Suprapubic skin (tissue), 4 donors: ENCODE data around the gene MYOM3. TPM values are rescaled to one million over a fixed set of nuclear protein-coding genes. Genes with fewer than 3 reads are reported as not detected.

Source experiments
- DNase-seq, 2 donors: peaks; one replicate each; pipeline ENCODE4 v3.0.0-alpha.2; 2019; ENCODE audit warnings: low spot score in 2 of 2
- H3K27ac ChIP-seq: fragments of 200-600 bp; sonication (generic); one replicate; pipeline ENCODE4 v1.5.1; 2019
- H3K27me3 ChIP-seq: fragments of 200-600 bp; sonication (generic); one replicate; pipeline ENCODE4 v1.5.1; 2019
- H3K36me3 ChIP-seq: fragments of 200-600 bp; sonication (generic); one replicate; pipeline ENCODE4 v1.5.1; 2019
- H3K4me1 ChIP-seq: fragments of 200-600 bp; sonication (generic); one replicate; pipeline ENCODE4 v1.5.1; 2019
- H3K4me3 ChIP-seq: fragments of 200-600 bp; sonication (generic); one replicate; pipeline ENCODE4 v1.5.1; 2019; ENCODE audit warnings: mild to moderate bottlenecking
- H3K9me3 ChIP-seq: fragments of 200-600 bp; sonication (generic); one replicate; pipeline ENCODE4 v1.5.1; 2019
- EP300 ChIP-seq: sonication (generic); formaldehyde crosslinking; IDR thresholded peaks from one replicate; pipeline ENCODE4 v1.6.1; 2017; ENCODE audit warnings: antibody characterized with exemption
- POLR2A ChIP-seq, 2 donors: fragments of 450-650 bp; IDR thresholded peaks; one replicate each; pipeline ENCODE4 v1.6.1; 2017; ENCODE audit warnings: antibody characterized with exemption in 2 of 2, mild to moderate bottlenecking in 2 of 2, moderate library complexity in 2 of 2
- POLR2AphosphoS5 ChIP-seq, 3 donors: sonication (generic); formaldehyde crosslinking; IDR thresholded peaks; one replicate each; pipeline ENCODE4 v1.6.1; 2017; ENCODE audit warnings: antibody characterized with exemption in 3 of 3
- WGBS: methylation state at CpG from one replicate; pipeline ENCODE4 v1.1.5; 2018; 5-methylcytosine and 5-hydroxymethylcytosine counted together
- total RNA-seq, 4 donors: library from RNA; depleted of rRNA; stranded (reverse); fragments of >200 nt; gene quantifications; one replicate each; pipeline ENCODE4 v1.1.0, GENCODE V29; 2016
- TF ChIP-seq, protein P1 (sequence below), 2 donors: fragments of 200-600 bp in 1 of 2; fragments of 450-650 bp in 1 of 2; sonication (generic) in 1 of 2; IDR thresholded peaks; one replicate each; pipeline ENCODE4 v1.5.1; 2016 to 2019; ENCODE audit warnings: antibody characterized with exemption in 2 of 2, mild to moderate bottlenecking in 1 of 2, moderate library complexity in 1 of 2

Gene MYOM3
- total RNA-seq, 4 donors from 2014 or later, result 1.5 to 2.3 (median 2.1) TPM

GRCh38 chr1:24096009-24096738, 15.8 kb downstream of the MYOM3 start:
- no peak for TF ChIP-seq POLR2AphosphoS5 (IDR thresholded peaks at IDR 0.05)
- TF ChIP-seq, protein P1, sequence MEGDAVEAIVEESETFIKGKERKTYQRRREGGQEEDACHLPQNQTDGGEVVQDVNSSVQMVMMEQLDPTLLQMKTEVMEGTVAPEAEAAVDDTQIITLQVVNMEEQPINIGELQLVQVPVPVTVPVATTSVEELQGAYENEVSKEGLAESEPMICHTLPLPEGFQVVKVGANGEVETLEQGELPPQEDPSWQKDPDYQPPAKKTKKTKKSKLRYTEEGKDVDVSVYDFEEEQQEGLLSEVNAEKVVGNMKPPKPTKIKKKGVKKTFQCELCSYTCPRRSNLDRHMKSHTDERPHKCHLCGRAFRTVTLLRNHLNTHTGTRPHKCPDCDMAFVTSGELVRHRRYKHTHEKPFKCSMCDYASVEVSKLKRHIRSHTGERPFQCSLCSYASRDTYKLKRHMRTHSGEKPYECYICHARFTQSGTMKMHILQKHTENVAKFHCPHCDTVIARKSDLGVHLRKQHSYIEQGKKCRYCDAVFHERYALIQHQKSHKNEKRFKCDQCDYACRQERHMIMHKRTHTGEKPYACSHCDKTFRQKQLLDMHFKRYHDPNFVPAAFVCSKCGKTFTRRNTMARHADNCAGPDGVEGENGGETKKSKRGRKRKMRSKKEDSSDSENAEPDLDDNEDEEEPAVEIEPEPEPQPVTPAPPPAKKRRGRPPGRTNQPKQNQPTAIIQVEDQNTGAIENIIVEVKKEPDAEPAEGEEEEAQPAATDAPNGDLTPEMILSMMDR (IDR thresholded peaks at IDR 0.05), result no peak
- TF ChIP-seq EP300, result no peak
- no peak for TF ChIP-seq POLR2A (IDR thresholded peaks at IDR 0.05)
- no peaks in the 10 kb centered on the region for H3K4me1 ChIP-seq
- no peak overlapping the region for H3K27ac ChIP-seq
- no peaks in the 10 kb centered on the region for H3K27me3 ChIP-seq
- no peaks in the 10 kb centered on the region for H3K36me3 ChIP-seq
- DNase-seq, result no peak
- no peak overlapping the region for H3K4me3 ChIP-seq
- WGBS, result 93% methylated on average over 8 of the region's 8 CpGs
- no peaks in the 10 kb centered on the region for H3K9me3 ChIP-seq

GRCh38 chr1:24095140-24095859, 16.6 kb downstream of the MYOM3 start:
- DNase-seq, result no peak
- Histone ChIP-seq H3K27me3 (no peaks in the 10 kb centered on the region), H3K4me1 (peaks cover 1% of the 10 kb centered on the region), H3K9me3 (no peaks in the 10 kb centered on the region), H3K4me3 (no peak overlapping the region), H3K36me3 (no peaks in the 10 kb centered on the region), H3K27ac (no peak overlapping the region)
- WGBS, result 73% methylated on average over 13 of the region's 14 CpGs
- TF ChIP-seq EP300 (no peak), POLR2AphosphoS5 (IDR thresholded peaks at IDR 0.05) (no peak), POLR2A (IDR thresholded peaks at IDR 0.05) (no peak)
- TF ChIP-seq, protein P1 (IDR thresholded peaks at IDR 0.05), result no peak

DNA sequence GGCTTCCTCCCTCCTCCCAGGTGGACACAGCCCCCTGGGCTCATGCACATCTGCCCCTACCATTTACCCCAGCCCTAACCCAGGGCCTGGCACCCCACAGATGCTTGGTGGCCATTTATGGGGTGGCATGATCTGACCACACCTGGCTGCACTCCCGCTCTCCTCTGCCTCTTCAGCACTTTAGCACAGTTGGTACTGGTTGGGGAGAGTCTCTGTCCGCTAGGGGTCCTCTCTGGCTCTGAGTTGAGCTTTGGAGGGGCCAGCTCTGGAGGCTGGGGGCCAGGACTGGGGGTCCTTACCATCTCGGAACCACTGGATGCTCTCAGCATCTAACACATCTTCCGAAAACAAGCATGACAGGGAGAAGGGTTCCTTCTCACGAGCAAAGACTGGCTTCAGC, 17.4 kb downstream of the MYOM3 start:
- Histone ChIP-seq H3K9me3 (no peaks in the 10 kb centered on the region), H3K27me3 (no peaks in the 10 kb centered on the region), H3K4me1 (peaks cover 9% of the 10 kb centered on the region), H3K4me3 (no peak overlapping the region), H3K36me3 (no peaks in the 10 kb centered on the region), H3K27ac (no peak overlapping the region)
- WGBS, result 93% methylated on average over 5 of the region's 5 CpGs
- no peak for TF ChIP-seq POLR2A (IDR thresholded peaks at IDR 0.05)
- no peak for TF ChIP-seq EP300
- TF ChIP-seq, protein P1 (IDR thresholded peaks at IDR 0.05), result no peak
- TF ChIP-seq POLR2AphosphoS5 (IDR thresholded peaks at IDR 0.05), result no peak
- DNase-seq, result no peak

DNA sequence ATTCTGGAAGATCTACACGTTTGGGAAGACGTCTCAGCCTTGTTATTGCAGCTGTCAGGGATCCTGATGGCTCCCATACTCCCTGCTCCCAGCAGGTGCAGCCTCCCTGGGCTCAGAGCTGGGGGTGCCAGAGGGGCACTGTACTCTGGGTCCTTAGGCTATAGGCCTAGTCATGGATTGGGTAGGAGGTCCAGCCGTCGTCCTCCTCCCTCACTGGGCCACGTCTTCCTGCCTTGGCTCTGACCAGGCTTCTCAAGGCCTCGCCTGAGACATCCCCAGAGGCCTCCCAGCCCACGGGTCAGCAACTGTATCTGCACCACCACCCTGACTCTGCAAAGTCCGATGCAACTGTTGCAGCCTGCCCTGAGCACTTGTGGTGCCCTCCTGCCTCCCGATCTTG, 18.2 kb downstream of the MYOM3 start:
- H3K4me1 ChIP-seq, result peaks cover 9% of the 10 kb centered on the region
- no peak for TF ChIP-seq POLR2AphosphoS5 (IDR thresholded peaks at IDR 0.05)
- no peak for TF ChIP-seq POLR2A (IDR thresholded peaks at IDR 0.05)
- no peak for TF ChIP-seq EP300
- TF ChIP-seq, protein P1 (IDR thresholded peaks at IDR 0.05), result no peak
- peak in 1 of 2 donors; percentile 45 for DNase-seq
- H3K4me3 ChIP-seq, result no peak overlapping the region
- whole genome bisulfite sequencing, result 88% methylated on average over 7 of the region's 9 CpGs
- no peaks in the 10 kb centered on the region for H3K27me3 ChIP-seq
- H3K36me3 ChIP-seq, result no peaks in the 10 kb centered on the region
- H3K27ac ChIP-seq, result no peak overlapping the region
- no peaks in the 10 kb centered on the region for H3K9me3 ChIP-seq

- Histone ChIP-seq H3K9me3 (no peaks in the 10 kb centered on the region), H3K4me1 (peaks cover 9% of the 10 kb centered on the region), H3K4me3 (no peak overlapping the region), H3K36me3 (no peaks in the 10 kb centered on the region), H3K27me3 (no peaks in the 10 kb centered on the region), H3K27ac (no peak overlapping the region)
- 98% methylated on average over 9 of the region's 9 CpGs for WGBS
- TF ChIP-seq POLR2AphosphoS5 (IDR thresholded peaks at IDR 0.05), result no peak
- no peak for TF ChIP-seq POLR2A (IDR thresholded peaks at IDR 0.05)
- TF ChIP-seq, protein P1 (IDR thresholded peaks at IDR 0.05), result no peak
- no peak for TF ChIP-seq EP300
- no peak for DNase-seq
These were observed 19.0 kb downstream of the MYOM3 start for GRCh38 chr1:24092979-24093378.
